ENCODE results near the gene ALDH2.

Gene ALDH2

GRCh38 chr12:111764120-111764821, 2.5 kb upstream of the ALDH2 start:
- Histone ChIP-seq H3K27me3 (peaks cover 14 to 21% (median 19%) of the 10 kb centered on the region in 11 experiments; a peak in 19 of 22 replicates), H3K4me1 (peaks cover 40 to 85% (median 70%) of the 10 kb centered on the region in 10 experiments), H4K20me1 (0 out of 22 replicates have a peak, but pooled peaks cover 0 to 11% (median 0%) of the 10 kb centered on the region in 11 experiments), H3K4me3 (no peak overlapping the region), H3K27ac (peak overlapping the region in 3 of 11 experiments; percentile 55 to 87 (median 82); a peak in 5 of 22 replicates), H3K36me3 (0 out of 22 replicates have a peak, but pooled peaks cover 0 to 3% (median 0%) of the 10 kb centered on the region in 11 experiments), H3K4me2 (peak overlapping the region in 9 of 11 experiments; percentile 91 to 99 (median 96); a peak in 18 of 22 replicates), H3K9me3 (replicated peaks in 1 of 11) (no peaks in the 10 kb centered on the region), H3K9ac (peak overlapping the region in 1 of 11 experiments; percentile 24; a peak in 1 of 22 replicates)
- TF ChIP-seq Cebpa-rat (IDR thresholded peaks at IDR 0.05): no peak

- peaks cover 9 to 21% (median 19%) of the 10 kb centered on the region in 11 experiments; a peak in 19 of 22 replicates for H3K27me3 ChIP-seq
- peak overlapping the region; percentile 91 to 99 (median 98) for H3K4me2 ChIP-seq
- peak overlapping the region in 8 of 11 experiments; percentile 45 to 87 (median 60); a peak in 14 of 22 replicates for H3K27ac ChIP-seq
- peaks cover 39 to 88% (median 52%) of the 10 kb centered on the region in 10 experiments for H3K4me1 ChIP-seq
- H4K20me1 ChIP-seq: 0 out of 22 replicates have a peak, but pooled peaks cover 0 to 11% (median 0%) of the 10 kb centered on the region in 11 experiments
- H3K9ac ChIP-seq: peak overlapping the region; percentile 62 to 87 (median 74)
- H3K9me3 ChIP-seq (replicated peaks in 1 of 11): no peaks in the 10 kb centered on the region
- H3K36me3 ChIP-seq: peaks cover 0 to 18% (median 0%) of the 10 kb centered on the region in 11 experiments; a peak in 2 of 22 replicates
- TF ChIP-seq Cebpa-rat (IDR thresholded peaks at IDR 0.05): peak in 2 of 11 experiments; percentile 39 to 64; a peak in 3 of 22 replicates
- H3K4me3 ChIP-seq: peak overlapping the region; percentile 58 to 88 (median 68)
Measured at GRCh38 chr12:111767362-111768158, 827 bp downstream of the ALDH2 start.

GRCh38 chr12:111768159-111768895, 1.6 kb downstream of the ALDH2 start:
- peak overlapping the region in 6 of 10 experiments; percentile 64 to 88 (median 76); a peak in 7 of 20 replicates for H3K4me3 ChIP-seq
- no peak for TF ChIP-seq Cebpa-rat (IDR thresholded peaks at IDR 0.05)
- H3K36me3 ChIP-seq: peaks cover 0 to 18% (median 0%) of the 10 kb centered on the region in 11 experiments; a peak in 2 of 22 replicates
- H3K9ac ChIP-seq: peak overlapping the region in 2 of 11 experiments; percentile 81 to 87; a peak in 4 of 22 replicates
- H3K27me3 ChIP-seq: peaks cover 9 to 21% (median 19%) of the 10 kb centered on the region in 11 experiments; a peak in 19 of 22 replicates
- 0 out of 22 replicates have a peak, but pooled peaks cover 0 to 11% (median 0%) of the 10 kb centered on the region in 11 experiments for H4K20me1 ChIP-seq
- peaks cover 40 to 96% (median 57%) of the 10 kb centered on the region in 10 experiments for H3K4me1 ChIP-seq
- no peaks in the 10 kb centered on the region for H3K9me3 ChIP-seq (replicated peaks in 1 of 11)
- no peak overlapping the region for H3K27ac ChIP-seq
- peak overlapping the region in 6 of 11 experiments; percentile 91 to 99 (median 94); a peak in 12 of 22 replicates for H3K4me2 ChIP-seq

GRCh38 chr12:111769599-111769998, 2.9 kb downstream of the ALDH2 start:
- TF ChIP-seq Cebpa-rat (IDR thresholded peaks at IDR 0.05): no peak
- Histone ChIP-seq H3K27ac (no peak overlapping the region), H3K9me3 (replicated peaks in 1 of 11) (no peaks in the 10 kb centered on the region), H3K4me1 (peaks cover 41 to 98% (median 60%) of the 10 kb centered on the region in 10 experiments), H3K4me3 (no peak overlapping the region), H3K9ac (no peak overlapping the region), H4K20me1 (0 out of 22 replicates have a peak, but pooled peaks cover 0 to 11% (median 0%) of the 10 kb centered on the region in 11 experiments), H3K4me2 (peak overlapping the region in 2 of 11 experiments; percentile 91 to 96; a peak in 3 of 22 replicates), H3K36me3 (peaks cover 0 to 18% (median 0%) of the 10 kb centered on the region in 11 experiments; a peak in 2 of 22 replicates), H3K27me3 (peaks cover 9 to 21% (median 19%) of the 10 kb centered on the region in 11 experiments; a peak in 19 of 22 replicates)

GRCh38 chr12:111773801-111774551, 7.2 kb downstream of the ALDH2 start:
- Histone ChIP-seq H3K4me2 (peak overlapping the region; percentile 9 to 97 (median 76)), H3K4me1 (peaks cover 25 to 99% (median 52%) of the 10 kb centered on the region in 10 experiments), H3K4me3 (peak overlapping the region in 1 of 10 experiments; percentile 24; a peak in 1 of 20 replicates)

GRCh38 chr12:111775205-111776193, 8.8 kb downstream of the ALDH2 start:
- Histone ChIP-seq H3K9ac (peak overlapping the region in 10 of 11 experiments; percentile 20 to 85 (median 74); a peak in 18 of 22 replicates), H3K27ac (peak overlapping the region in 10 of 11 experiments; percentile 25 to 96 (median 82); a peak in 19 of 22 replicates), H3K36me3 (peaks cover 0 to 23% (median 0%) of the 10 kb centered on the region in 11 experiments; a peak in 4 of 22 replicates), H4K20me1 (no peaks in the 10 kb centered on the region), H3K4me2 (peak overlapping the region; percentile 33 to 97 (median 76)), H3K4me1 (peaks cover 25 to 91% (median 58%) of the 10 kb centered on the region in 10 experiments), H3K4me3 (peak overlapping the region in 4 of 10 experiments; percentile 12 to 54 (median 40); a peak in 6 of 20 replicates), H3K27me3 (no peaks in the 10 kb centered on the region), H3K9me3 (replicated peaks in 1 of 11) (peaks cover 0 to 14% (median 0%) of the 10 kb centered on the region in 11 experiments; a peak in 3 of 22 replicates)
- TF ChIP-seq Cebpa-rat (IDR thresholded peaks at IDR 0.05): no peak

More at GRCh38 chr12:111773801-111774551, 7.2 kb downstream of the ALDH2 start:
- no peaks in the 10 kb centered on the region for H3K9me3 ChIP-seq (replicated peaks in 1 of 11)
- H3K27me3 ChIP-seq: no peaks in the 10 kb centered on the region
- TF ChIP-seq Cebpa-rat (IDR thresholded peaks at IDR 0.05): peak; percentile 65 to 97 (median 91); a peak in 20 of 22 replicates
- peak overlapping the region in 7 of 11 experiments; percentile 56 to 85 (median 81); a peak in 12 of 22 replicates for H3K9ac ChIP-seq
- peak overlapping the region in 10 of 11 experiments; percentile 25 to 96 (median 77); a peak in 18 of 22 replicates for H3K27ac ChIP-seq
- peaks cover 0 to 17% (median 0%) of the 10 kb centered on the region in 11 experiments; a peak in 3 of 22 replicates for H3K36me3 ChIP-seq
- H4K20me1 ChIP-seq: no peaks in the 10 kb centered on the region
